C1 segment of cervical spinal cord (tissue), 14 donors: Measurements from ENCODE around the gene RPRM.
"Not testable (repeated sequence)": the region's sequence is repeated elsewhere in the genome, so short reads cannot be mapped to it uniquely, and the experiment has no call there.

Experiments used
- DNase-seq, 14 donors: peaks; one replicate each; lab custom pipeline; 2025; lab: John Stamatoyannopoulos, UW

Gene RPRM

DNA sequence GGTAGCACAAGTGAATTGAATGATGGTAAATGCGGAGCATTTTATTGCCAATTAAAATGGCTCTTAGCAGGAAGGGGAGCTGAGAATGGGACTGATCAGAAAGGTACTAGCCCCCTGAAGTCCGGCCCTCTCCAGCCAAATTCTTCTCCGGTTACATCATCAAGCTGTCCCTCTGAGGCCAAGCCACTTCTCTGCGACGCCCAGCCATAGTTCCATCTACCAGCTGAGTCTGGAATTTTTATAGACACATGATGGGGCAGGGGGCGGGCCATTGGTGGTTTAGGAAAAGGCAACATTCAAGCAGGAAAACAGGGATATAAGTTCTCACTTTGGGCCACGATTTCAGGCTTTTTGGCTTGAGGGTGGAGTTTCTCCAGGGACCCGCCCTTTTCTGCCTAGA is 22.7 kb downstream of the RPRM start:
- no peak for DNase-seq

DNA sequence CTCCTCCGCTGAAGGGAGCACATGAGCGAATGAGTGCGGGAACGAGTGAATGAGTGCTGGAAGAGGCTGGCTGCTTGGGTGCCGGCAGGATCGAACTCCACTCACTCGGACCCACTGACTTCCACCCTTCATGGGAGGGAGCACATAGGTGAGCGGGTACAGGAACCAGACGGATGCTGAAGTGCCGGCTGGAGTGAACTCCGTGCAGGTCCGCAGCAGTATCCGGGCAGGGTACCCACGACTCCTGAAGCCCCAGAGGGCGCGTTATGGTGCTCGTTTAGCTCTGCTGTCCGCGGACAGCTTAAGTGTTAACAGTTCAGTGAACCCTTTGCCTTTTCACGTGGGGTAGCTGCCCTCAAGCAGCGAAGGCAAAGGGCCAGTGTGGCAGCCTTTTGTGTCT is 23.2 kb downstream of the RPRM start:
- DNase-seq = no peak

DNA sequence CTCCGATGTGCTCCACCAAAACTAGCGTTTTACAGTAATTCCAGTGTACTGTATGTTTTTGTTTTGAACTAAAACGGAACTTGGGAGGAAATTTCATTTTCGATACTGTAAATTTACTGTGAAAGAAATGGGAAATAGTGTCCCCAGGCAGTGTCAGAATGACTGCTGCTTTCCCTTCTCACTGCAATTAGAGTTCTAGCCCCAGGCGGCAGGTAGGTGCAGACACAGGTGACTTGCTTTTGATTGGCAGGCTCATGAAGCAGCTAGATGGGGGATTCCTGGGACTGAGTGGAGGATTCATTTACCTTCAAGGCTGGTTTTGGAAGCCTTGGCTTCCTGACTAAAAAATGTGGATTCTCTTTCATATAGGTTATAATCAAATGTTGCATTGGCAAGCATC is 27.0 kb downstream of the RPRM start:
- no peak for DNase-seq

DNA sequence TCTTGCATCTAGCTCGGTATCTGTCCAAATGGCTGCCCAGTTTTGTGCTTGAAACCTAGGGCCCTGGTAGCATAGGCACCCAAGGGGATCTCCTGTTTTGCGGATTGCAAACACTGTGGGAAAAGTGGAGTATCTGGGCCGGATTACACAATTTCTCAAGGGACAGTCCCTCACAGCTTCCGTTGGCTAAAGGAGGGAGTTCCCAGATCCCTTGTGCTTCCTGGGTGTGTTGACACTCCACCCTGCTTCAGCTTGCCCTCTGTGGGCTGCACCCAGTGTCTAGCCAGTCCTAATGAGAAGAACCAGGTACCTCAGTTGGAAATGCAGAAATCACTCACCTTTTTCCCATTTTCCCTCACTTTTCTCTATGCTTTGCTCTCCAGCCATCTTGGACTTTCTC is 35.5 kb downstream of the RPRM start:
- no peak for DNase-seq

DNA sequence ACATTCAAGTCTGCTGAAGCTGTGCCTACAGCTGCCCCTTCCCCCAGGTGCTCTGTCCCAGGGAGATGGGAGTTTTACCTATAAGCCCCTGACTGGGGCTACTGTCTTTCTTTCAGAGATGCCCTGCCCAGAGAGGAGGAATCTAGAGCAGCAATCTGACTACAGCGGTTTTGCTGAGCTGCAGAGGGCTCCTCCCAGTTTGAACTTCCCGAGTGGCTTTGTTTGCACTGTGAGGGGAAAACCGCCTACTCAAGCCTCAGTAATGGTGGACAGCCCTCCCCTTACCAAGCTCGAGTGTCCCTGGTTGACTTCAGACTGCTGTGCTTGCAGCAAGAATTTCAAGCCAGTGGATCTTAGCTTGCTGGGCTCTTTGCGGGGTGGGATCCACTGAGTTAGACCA is 35.9 kb downstream of the RPRM start:
- not testable (repeated sequence) for DNase-seq

DNA sequence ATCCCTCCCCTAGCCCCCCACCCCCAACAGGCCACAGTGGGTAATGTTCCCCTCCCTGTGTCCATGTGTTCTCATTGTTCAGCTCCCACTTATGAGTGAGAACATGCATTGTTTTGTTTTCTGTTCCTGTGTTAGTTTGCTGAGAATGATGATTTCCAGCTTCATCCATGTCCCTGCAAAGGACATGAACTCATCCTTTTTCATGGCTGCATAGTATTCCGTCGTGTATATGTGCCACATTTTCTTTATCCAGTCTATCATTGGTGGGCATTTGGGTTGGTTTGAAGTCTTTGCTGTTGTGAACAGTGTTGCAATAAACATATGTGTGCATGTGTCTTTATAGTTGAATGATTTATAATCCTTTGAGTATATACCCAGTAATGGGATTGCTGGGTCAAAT is 38.5 kb downstream of the RPRM start:
- not testable (repeated sequence) for DNase-seq

DNA sequence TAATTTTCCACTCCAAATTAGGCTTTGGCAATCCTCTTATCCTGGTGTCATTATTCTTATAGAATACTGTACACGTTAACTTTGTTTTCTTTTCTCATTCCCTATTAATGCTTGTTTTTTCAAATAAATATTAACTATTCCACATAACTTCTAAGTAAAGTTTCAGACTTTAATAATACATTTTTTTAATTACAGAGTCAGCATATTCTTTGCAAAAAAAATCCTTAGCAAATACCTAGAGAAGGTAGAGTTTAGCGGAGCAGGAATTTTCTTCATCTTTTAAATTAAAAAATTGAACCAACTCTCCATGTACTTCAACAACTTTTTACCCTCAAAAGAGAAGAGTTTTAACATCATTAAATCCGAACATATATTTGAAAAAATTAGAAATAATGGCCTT is 45.2 kb downstream of the RPRM start:
- no peak for DNase-seq

DNA sequence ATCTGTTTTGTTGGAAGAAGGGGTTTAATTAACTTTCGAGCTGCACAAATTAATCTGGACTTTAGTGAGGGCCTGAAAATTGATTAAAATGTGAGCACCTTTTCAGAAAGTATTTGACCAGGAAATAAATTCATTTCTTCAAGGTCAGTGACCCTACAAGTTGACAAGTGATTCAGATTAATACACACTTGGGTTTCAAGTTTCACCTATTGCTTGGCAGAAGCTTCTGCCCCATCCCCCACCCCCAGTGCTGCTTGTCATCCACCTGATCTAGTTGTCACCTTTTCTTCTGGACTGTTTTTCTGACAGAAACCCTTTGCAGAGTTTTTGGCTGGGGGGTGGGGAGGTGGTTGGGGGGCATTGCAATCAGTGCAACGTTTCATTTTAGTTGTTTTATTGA is 46.2 kb downstream of the RPRM start:
- no peak for DNase-seq

DNA sequence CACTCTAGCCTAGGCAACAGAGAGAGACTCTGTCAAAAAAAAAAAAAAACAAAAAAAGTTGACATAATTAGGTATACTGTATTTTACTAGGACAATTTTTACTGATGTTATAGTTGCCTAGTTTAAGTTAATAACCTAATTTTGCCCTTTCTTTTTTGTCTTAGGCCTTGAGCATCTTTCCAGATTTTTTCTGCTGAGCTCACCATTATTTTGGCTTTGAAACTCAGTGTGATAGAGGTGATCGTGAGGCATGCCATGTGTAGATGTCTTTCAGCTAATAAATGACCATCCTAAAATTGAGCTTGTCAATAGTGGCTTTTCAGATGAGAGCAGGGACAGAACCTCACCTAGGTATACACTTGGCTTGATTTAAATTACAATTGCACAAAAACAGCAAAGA is 47.4 kb downstream of the RPRM start:
- no peak for DNase-seq
